ENCODE measurements around the gene SHH. TPM values are rescaled to one million over a fixed set of nuclear protein-coding genes. Genes with fewer than 3 reads are reported as not detected.

SHH gene
- total RNA-seq, 1 experiment from 2014 or later = not detected

Other genes starting within 250 kb of the SHH start
- gene RBM33, start 167.8 kb downstream of the SHH start, total RNA-seq (2014; rRNA removed) = 21.9 and 30.8 TPM in 2 replicates

All from LHCN-M2 (cell line).